ENCODE data around the gene RALBP1. TPM values are rescaled to one million over a fixed set of nuclear protein-coding genes. Genes with fewer than 3 reads are reported as not detected.

The RALBP1 gene
- total RNA-seq, 2 experiments from 2014 or later, result 47.3 to 48.4 TPM

GRCh38 chr18:9550429-9550828, 75.1 kb downstream of the RALBP1 start:
- ChIA-PET CTCF (no interaction called here), POLR2A (no interaction called here)
- Mint-ChIP-seq H3K4me1 (no peaks in the 10 kb centered on the region), H3K27ac (no peak overlapping the region), H3K4me3 (no peak overlapping the region), H3K9me3 (peaks cover 3% of the 10 kb centered on the region), H3K27me3 (no peaks in the 10 kb centered on the region), H3K36me3 (ENCODE audit: low read depth) (peaks cover 40% of the 10 kb centered on the region)
- no peak for DNase-seq

DNA sequence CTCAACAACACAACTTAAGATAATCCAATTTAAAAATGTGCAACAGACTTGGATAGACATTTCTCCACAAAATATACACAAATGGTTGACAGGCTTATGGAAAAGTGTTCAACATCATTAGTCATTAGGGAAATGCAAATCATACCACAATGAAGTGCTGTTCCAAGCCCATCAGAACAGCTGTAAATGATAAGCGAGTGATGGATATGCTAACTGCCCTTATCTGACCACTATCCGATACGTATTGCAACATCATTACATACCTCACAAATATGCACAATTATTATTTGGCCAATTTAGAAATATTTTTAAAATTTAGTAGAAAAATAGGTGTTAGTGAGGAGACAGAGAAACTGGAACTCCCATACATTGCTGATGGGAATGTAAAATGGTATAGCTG, 76.9 kb downstream of the RALBP1 start:
- Mint-ChIP-seq H3K4me3 (no peak overlapping the region), H3K36me3 (ENCODE audit: low read depth) (peaks cover 42% of the 10 kb centered on the region), H3K27me3 (no peaks in the 10 kb centered on the region), H3K4me1 (no peaks in the 10 kb centered on the region), H3K27ac (no peak overlapping the region), H3K9me3 (peaks cover 3% of the 10 kb centered on the region)
- DNase-seq, result no peak
- ChIA-PET CTCF (interaction anchor here (1.1 kb wide), 1 partner anchor 218 kb away, joined by 4 read pairs; no protein-coding TSS in a partner anchor), POLR2A (no interaction called here)

DNA sequence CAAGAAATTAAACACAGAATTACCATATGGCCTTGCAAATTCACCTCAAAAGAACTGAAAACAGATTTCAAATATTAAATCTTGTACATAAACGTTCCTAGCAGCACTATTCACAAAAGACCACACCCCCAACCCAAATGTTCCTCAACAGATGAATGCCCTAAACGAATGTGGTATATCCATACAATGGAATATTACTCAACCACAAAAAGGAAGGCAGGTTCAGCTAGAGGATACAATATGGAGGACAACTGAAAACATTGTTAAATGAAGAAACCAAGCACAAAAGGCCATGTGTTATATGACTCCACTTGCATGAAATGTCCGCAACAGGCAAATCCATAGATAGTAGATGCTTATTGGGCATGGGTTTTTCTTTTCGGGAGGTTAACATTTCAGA, 77.3 kb downstream of the RALBP1 start:
- peaks cover 44% of the 10 kb centered on the region for H3K36me3 Mint-ChIP-seq (ENCODE audit: low read depth)
- H3K4me3 Mint-ChIP-seq, result no peak overlapping the region
- ChIA-PET POLR2A (no interaction called here), CTCF (no interaction called here)
- no peaks in the 10 kb centered on the region for H3K27me3 Mint-ChIP-seq
- no peak for DNase-seq
- H3K4me1 Mint-ChIP-seq, result no peaks in the 10 kb centered on the region
- no peak overlapping the region for H3K27ac Mint-ChIP-seq
- H3K9me3 Mint-ChIP-seq, result peaks cover 3% of the 10 kb centered on the region

GRCh38 chr18:9557250-9557943, 82.1 kb downstream of the RALBP1 start:
- no peaks in the 10 kb centered on the region for H3K4me1 Mint-ChIP-seq
- H3K9me3 Mint-ChIP-seq, result peaks cover 3% of the 10 kb centered on the region
- H3K4me3 Mint-ChIP-seq, result no peak overlapping the region
- H3K27ac Mint-ChIP-seq, result no peak overlapping the region
- no peaks in the 10 kb centered on the region for H3K27me3 Mint-ChIP-seq
- no peak for DNase-seq
- POLR2A ChIA-PET, result no interaction called here
- CTCF ChIA-PET, result no interaction called here
- peaks cover 43% of the 10 kb centered on the region for H3K36me3 Mint-ChIP-seq (ENCODE audit: low read depth)

DNA sequence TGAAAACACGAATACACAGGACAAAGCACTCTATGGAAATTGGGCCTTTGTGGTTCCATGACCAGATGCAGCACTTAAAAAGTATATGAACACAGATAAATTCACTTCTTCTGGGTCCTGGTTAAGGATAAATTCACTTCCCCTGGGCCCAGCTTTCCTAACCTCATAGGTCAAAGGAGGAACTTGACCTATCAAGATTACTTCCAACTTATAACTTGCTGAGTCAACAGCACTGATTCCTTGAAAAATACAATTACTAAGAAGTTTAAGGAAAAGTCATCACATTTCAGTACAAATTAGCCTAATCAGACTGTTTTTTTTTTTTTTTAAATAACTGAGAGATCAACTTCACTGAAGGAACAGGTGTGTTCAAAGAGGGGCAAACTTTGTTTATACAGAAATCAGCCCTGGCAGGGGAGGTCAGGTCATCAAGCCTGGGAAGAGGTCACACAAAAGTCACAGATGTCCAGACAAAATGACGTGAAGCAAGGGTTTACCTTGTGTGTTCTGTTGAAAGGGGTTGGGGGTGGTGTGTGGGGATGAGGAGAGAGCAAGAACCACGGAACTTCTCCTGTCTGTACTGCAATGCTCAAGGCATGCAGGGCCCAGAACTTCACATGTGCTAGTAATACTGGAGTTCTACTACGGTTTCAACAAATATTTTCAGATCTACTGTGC, 83.2 kb downstream of the RALBP1 start:
- ChIA-PET POLR2A (no interaction called here), CTCF (no interaction called here)
- Mint-ChIP-seq H3K4me1 (no peaks in the 10 kb centered on the region), H3K36me3 (ENCODE audit: low read depth) (peaks cover 40% of the 10 kb centered on the region), H3K9me3 (no peaks in the 10 kb centered on the region), H3K4me3 (no peak overlapping the region), H3K27ac (peak overlapping the region; percentile 34), H3K27me3 (no peaks in the 10 kb centered on the region)
- DNase-seq, result no peak

GRCh38 chr18:9559253-9559652, 83.9 kb downstream of the RALBP1 start:
- no peaks in the 10 kb centered on the region for H3K27me3 Mint-ChIP-seq
- H3K9me3 Mint-ChIP-seq, result no peaks in the 10 kb centered on the region
- H3K4me3 Mint-ChIP-seq, result no peak overlapping the region
- no peak overlapping the region for H3K27ac Mint-ChIP-seq
- no peaks in the 10 kb centered on the region for H3K4me1 Mint-ChIP-seq
- CTCF ChIA-PET, result no interaction called here
- no peak for DNase-seq
- peaks cover 36% of the 10 kb centered on the region for H3K36me3 Mint-ChIP-seq (ENCODE audit: low read depth)
- POLR2A ChIA-PET, result no interaction called here

DNA sequence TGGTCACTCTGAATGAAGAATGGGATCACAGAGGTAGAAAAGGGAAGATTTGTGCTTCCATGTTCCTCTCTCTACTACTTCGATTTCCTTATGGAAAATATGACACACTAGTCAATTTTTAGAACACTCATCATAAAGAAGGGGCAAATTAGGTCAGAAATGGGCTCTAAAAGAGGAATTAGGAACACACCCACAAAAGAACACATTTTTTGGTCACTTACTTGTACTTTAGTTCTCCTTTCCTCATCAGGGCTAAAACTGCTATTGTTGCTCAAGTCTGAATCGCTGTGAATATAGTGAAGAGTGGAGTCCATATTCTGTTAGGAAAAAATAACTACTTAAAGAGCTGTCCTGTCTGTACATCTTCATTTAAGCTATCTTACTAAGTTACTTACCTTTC, 86.4 kb downstream of the RALBP1 start:
- Mint-ChIP-seq H3K27ac (no peak overlapping the region), H3K9me3 (no peaks in the 10 kb centered on the region), H3K4me3 (no peak overlapping the region), H3K36me3 (ENCODE audit: low read depth) (peaks cover 28% of the 10 kb centered on the region), H3K4me1 (no peaks in the 10 kb centered on the region), H3K27me3 (no peaks in the 10 kb centered on the region)
- no peak for DNase-seq
- ChIA-PET CTCF (interaction anchor here (0.9 to 3.1 kb wide), 2 partner anchors 13 to 36 kb away, joined by 3 to 10 read pairs; no protein-coding TSS in a partner anchor), POLR2A (no interaction called here)

GRCh38 chr18:9562584-9562983, 87.3 kb downstream of the RALBP1 start:
- Mint-ChIP-seq H3K4me1 (no peaks in the 10 kb centered on the region), H3K27ac (no peak overlapping the region), H3K4me3 (no peak overlapping the region), H3K27me3 (no peaks in the 10 kb centered on the region), H3K9me3 (no peaks in the 10 kb centered on the region), H3K36me3 (ENCODE audit: low read depth) (peaks cover 29% of the 10 kb centered on the region)
- ChIA-PET CTCF (interaction anchor here (0.9 to 3.1 kb wide), 3 partner anchors 9 to 35 kb away, joined by 3 to 10 read pairs (median 3); no protein-coding TSS in a partner anchor), POLR2A (no interaction called here)
- DNase-seq, result no peak

- Mint-ChIP-seq H3K27me3 (no peaks in the 10 kb centered on the region), H3K4me3 (no peak overlapping the region), H3K9me3 (no peaks in the 10 kb centered on the region), H3K36me3 (ENCODE audit: low read depth) (peaks cover 27% of the 10 kb centered on the region), H3K27ac (no peak overlapping the region), H3K4me1 (peaks cover 3% of the 10 kb centered on the region)
- DNase-seq, result no peak
- POLR2A ChIA-PET, result no interaction called here
- CTCF ChIA-PET, result interaction anchor here (3.1 kb wide), 1 partner anchor 11 kb away, joined by 10 read pairs; no protein-coding TSS in a partner anchor
Observed at GRCh38 chr18:9563331-9563730, 88.0 kb downstream of the RALBP1 start.

DNA sequence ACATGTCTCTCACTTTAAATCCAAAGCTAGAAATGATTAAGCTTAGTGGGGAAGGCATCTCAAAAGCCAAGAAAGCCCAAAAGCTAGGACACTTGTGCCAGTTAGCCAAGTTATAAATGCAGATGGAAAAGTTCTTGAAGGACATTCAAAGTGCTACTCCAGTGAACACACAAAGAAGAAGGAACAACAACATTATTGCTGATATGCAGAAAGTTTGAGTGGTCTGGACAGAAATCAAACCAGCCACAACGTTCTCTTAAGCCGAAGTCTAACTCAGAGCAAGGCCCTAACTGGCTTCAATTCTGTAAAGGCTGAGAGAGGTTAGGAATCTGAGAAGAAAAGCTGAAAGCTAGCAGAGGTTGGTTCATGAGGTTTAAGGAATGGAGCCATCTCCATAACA, 90.1 kb downstream of the RALBP1 start:
- no peak overlapping the region for H3K4me3 Mint-ChIP-seq
- H3K27me3 Mint-ChIP-seq, result no peaks in the 10 kb centered on the region
- H3K9me3 Mint-ChIP-seq, result no peaks in the 10 kb centered on the region
- POLR2A ChIA-PET, result no interaction called here
- peaks cover 30% of the 10 kb centered on the region for H3K36me3 Mint-ChIP-seq (ENCODE audit: low read depth)
- DNase-seq, result no peak
- CTCF ChIA-PET, result no interaction called here
- peaks cover 3% of the 10 kb centered on the region for H3K4me1 Mint-ChIP-seq
- H3K27ac Mint-ChIP-seq, result no peak overlapping the region

GRCh38 chr18:9568186-9568585, 92.9 kb downstream of the RALBP1 start:
- no peaks in the 10 kb centered on the region for H3K27me3 Mint-ChIP-seq
- H3K27ac Mint-ChIP-seq, result no peak overlapping the region
- peaks cover 21% of the 10 kb centered on the region for H3K36me3 Mint-ChIP-seq (ENCODE audit: low read depth)
- peaks cover 4% of the 10 kb centered on the region for H3K4me1 Mint-ChIP-seq
- ChIA-PET POLR2A (no interaction called here), CTCF (interaction anchor here (1.0 kb wide), 1 partner anchor 498 kb away, joined by 3 read pairs; no protein-coding TSS in a partner anchor)
- DNase-seq, result no peak
- H3K9me3 Mint-ChIP-seq, result no peaks in the 10 kb centered on the region
- no peak overlapping the region for H3K4me3 Mint-ChIP-seq

- Mint-ChIP-seq H3K27ac (no peak overlapping the region), H3K4me3 (no peak overlapping the region), H3K36me3 (ENCODE audit: low read depth) (peaks cover 21% of the 10 kb centered on the region), H3K27me3 (no peaks in the 10 kb centered on the region), H3K4me1 (peaks cover 4% of the 10 kb centered on the region), H3K9me3 (no peaks in the 10 kb centered on the region)
- DNase-seq, result no peak
- CTCF ChIA-PET, result interaction anchor here (0.6 to 0.7 kb wide), 3 partner anchors 11 to 77 kb away, joined by 3 to 6 read pairs (median 4); no protein-coding TSS in a partner anchor
- POLR2A ChIA-PET, result interaction anchor here (0.6 kb wide), 1 partner anchor 317 kb away, joined by 3 read pairs; no protein-coding TSS in a partner anchor
Observed at GRCh38 chr18:9569178-9569577, 93.9 kb downstream of the RALBP1 start.

DNA sequence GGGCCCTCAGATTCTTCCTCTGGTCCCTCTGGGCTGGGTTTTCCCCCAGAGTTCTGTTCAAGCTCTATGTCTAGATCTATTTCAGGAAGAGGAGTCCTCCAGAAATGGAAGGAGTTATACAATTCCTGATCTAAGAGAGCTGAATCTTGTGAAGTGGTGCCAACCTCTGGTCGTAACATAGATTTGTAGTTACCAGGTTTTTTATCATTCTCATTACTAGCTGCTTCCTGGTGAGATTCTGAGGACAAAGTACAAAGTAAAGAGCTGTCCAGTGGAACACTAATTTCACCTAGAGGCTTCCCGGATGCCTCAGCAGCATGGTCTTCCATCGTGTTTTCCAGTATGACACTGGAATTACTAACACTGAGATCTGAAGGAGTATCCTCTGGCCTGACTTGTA, 94.9 kb downstream of the RALBP1 start:
- H3K9me3 Mint-ChIP-seq, result no peaks in the 10 kb centered on the region
- DNase-seq, result no peak
- peaks cover 4% of the 10 kb centered on the region for H3K4me1 Mint-ChIP-seq
- peaks cover 24% of the 10 kb centered on the region for H3K36me3 Mint-ChIP-seq (ENCODE audit: low read depth)
- no peak overlapping the region for H3K27ac Mint-ChIP-seq
- ChIA-PET POLR2A (no interaction called here), CTCF (no interaction called here)
- H3K27me3 Mint-ChIP-seq, result no peaks in the 10 kb centered on the region
- no peak overlapping the region for H3K4me3 Mint-ChIP-seq
